ENCODE data around the gene ZNF558.
"Not testable (repeated sequence)": the region's sequence is repeated elsewhere in the genome, so short reads cannot be mapped to it uniquely, and the experiment has no call there.

The ZNF558 gene

DNA sequence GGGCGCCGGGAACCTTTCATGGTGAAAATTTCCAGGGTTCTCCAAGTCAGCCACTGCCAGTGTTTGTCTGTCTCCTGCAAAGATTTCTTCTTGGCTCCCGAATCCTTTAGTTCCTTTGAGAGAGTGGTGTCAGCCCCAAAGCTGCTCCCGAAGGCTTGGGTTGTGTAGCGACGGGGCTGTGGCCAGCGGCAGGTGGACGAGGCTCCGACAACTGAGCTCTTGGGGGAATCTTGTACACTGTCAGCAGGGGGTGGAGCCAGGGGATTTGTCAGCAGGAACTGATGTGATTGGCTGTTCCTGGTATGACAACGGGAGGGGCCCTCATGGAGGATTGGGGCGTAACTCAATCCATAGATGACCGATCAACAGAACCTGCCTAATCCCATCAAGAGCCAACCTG is 58.5 kb downstream of the ZNF558 start:
- DNase-seq = not testable (repeated sequence)

DNA sequence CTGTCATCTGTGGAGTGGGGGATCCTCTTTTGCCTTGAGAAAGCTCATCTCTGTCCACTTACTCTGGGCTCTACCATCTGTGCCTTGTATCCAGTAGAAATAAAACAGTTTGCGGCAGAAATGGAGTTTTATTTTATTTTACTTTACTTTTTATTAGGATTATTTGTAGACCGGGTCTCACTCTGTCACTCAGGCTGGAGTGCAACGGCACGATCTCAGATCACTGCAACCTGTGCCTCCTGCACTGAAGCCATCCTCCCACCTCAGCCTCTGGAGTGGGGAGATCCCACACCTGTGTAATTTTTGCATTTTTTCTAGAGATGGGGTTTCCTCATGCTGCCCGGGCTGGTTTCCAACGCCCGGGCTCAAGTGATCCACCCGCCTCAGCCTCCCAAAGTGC is 62.8 kb downstream of the ZNF558 start:
- DNase-seq = not testable (repeated sequence)

GRCh38 chr19:8767257-8767656 is 64.8 kb downstream of the ZNF558 start:
- DNase-seq = not testable (repeated sequence)
